Liver (tissue), 9 donors: Measurements from ENCODE around the gene MUTYH. TPM values are rescaled to one million over a fixed set of nuclear protein-coding genes. Genes with fewer than 3 reads are reported as not detected.

Source experiments
- DNase-seq: peaks from one replicate; pipeline ENCODE4 v3.0.0-alpha.2; 2017; ENCODE audit warnings: low spot score
- H3K27ac ChIP-seq, 2 donors: one replicate each; pipeline ENCODE4 v1.7.0; 2013; ENCODE audit warnings: inconsistent platforms in 2 of 2, low read length in 2 of 2, control low read depth in 1 of 2, low read depth in 1 of 2, mild to moderate bottlenecking in 1 of 2
- H3K27me3 ChIP-seq, 4 donors: one replicate each; pipeline versions ENCODE4 v1.6.1 to v1.7.0; 2013; ENCODE audit warnings: low read length in 3 of 4, inconsistent platforms in 1 of 4, mild to moderate bottlenecking in 1 of 4, moderate library complexity in 1 of 4; ENCODE audit not compliant: control insufficient read depth in 4 of 4, insufficient read depth in 4 of 4
- H3K36me3 ChIP-seq, 4 donors: one replicate each; pipeline versions ENCODE4 v1.6.1 to v1.7.0; 2013; ENCODE audit warnings: low read length in 3 of 4, mild to moderate bottlenecking in 3 of 4, low read depth in 1 of 4, moderate library complexity in 1 of 4; ENCODE audit not compliant: control insufficient read depth in 4 of 4, insufficient read depth in 3 of 4
- H3K4me1 ChIP-seq, 4 donors: one replicate each; pipeline versions ENCODE4 v1.6.1 to v1.7.0; 2013; ENCODE audit warnings: low read length in 3 of 4, mild to moderate bottlenecking in 3 of 4, moderate library complexity in 1 of 4; ENCODE audit not compliant: control insufficient read depth in 4 of 4, insufficient read depth in 4 of 4
- H3K4me3 ChIP-seq, 3 donors: one replicate each; pipeline versions ENCODE4 v1.6.1 to v1.7.0; 2013; ENCODE audit warnings: low read length in 3 of 3, control low read depth in 1 of 3, low read depth in 1 of 3, mild to moderate bottlenecking in 1 of 3
- H3K9ac ChIP-seq, 2 donors: one replicate each; pipeline ENCODE4 v1.7.0; 2013; ENCODE audit warnings: low read length in 2 of 2, mild to moderate bottlenecking in 2 of 2, moderate library complexity in 2 of 2, control low read depth in 1 of 2, low read depth in 1 of 2
- H3K9me3 ChIP-seq, 4 donors: one replicate each; pipeline versions ENCODE4 v1.6.1 to v1.7.0; 2013; ENCODE audit warnings: low read length in 3 of 4; ENCODE audit not compliant: control insufficient read depth in 4 of 4
- CTCF ChIP-seq: fragments of 150-350 bp; IDR thresholded peaks from 2 replicates; pipeline ENCODE4 v1.5.1; 2017; ENCODE audit warnings: improper control_type of control experiment, low read depth, low read length; ENCODE audit not compliant: missing input control
- EGR1 ChIP-seq, 2 donors: IDR thresholded peaks; 2 replicates each; pipeline ENCODE4 v1.6.1; 2016 to 2018; ENCODE audit warnings: antibody characterized with exemption in 2 of 2, low read depth in 2 of 2
- FOXA1 ChIP-seq: IDR thresholded peaks from 2 replicates; pipeline ENCODE4 v1.6.1; 2016; ENCODE audit warnings: antibody characterized with exemption
- FOXA2 ChIP-seq: IDR thresholded peaks from 2 replicates; pipeline ENCODE4 v1.6.1; 2016; ENCODE audit warnings: antibody characterized with exemption
- GABPA ChIP-seq, 2 donors: IDR thresholded peaks in 1 of 2; conservative IDR thresholded peaks in 1 of 2; 2 replicates each; pipeline ENCODE4 v1.6.1; 2016; ENCODE audit warnings: antibody characterized with exemption in 2 of 2, mild to moderate bottlenecking in 1 of 2, moderate library complexity in 1 of 2
- HNF4A ChIP-seq, 2 donors: conservative IDR thresholded peaks; 2 replicates each; pipeline ENCODE4 v1.6.1; 2016; ENCODE audit warnings: antibody characterized with exemption in 2 of 2, mild to moderate bottlenecking in 2 of 2
- HNF4G ChIP-seq: IDR thresholded peaks from 2 replicates; pipeline ENCODE4 v1.6.1; 2016; ENCODE audit warnings: antibody characterized with exemption
- JUND ChIP-seq, 2 donors: IDR thresholded peaks; 2 replicates each; pipeline ENCODE4 v1.6.1; 2016; ENCODE audit warnings: antibody characterized with exemption in 2 of 2
- NR2F2 ChIP-seq: IDR thresholded peaks from 2 replicates; pipeline ENCODE4 v1.6.1; 2016; ENCODE audit warnings: antibody characterized with exemption
- RAD21 ChIP-seq, 2 donors: IDR thresholded peaks; 2 replicates each; pipeline ENCODE4 v1.6.1; 2016; ENCODE audit warnings: antibody characterized with exemption in 2 of 2, mild to moderate bottlenecking in 2 of 2
- REST ChIP-seq: IDR thresholded peaks from 2 replicates; pipeline ENCODE4 v1.6.1; 2016; ENCODE audit warnings: antibody characterized with exemption, mild to moderate bottlenecking
- RXRA ChIP-seq, 2 donors: IDR thresholded peaks; 2 replicates each; pipeline ENCODE4 v1.6.1; 2017 to 2018; ENCODE audit warnings: antibody characterized with exemption in 2 of 2, mild to moderate bottlenecking in 1 of 2
- SP1 ChIP-seq: IDR thresholded peaks from 2 replicates; pipeline ENCODE4 v1.6.1; 2018; ENCODE audit warnings: antibody characterized with exemption, mild to moderate bottlenecking
- TAF1 ChIP-seq: conservative IDR thresholded peaks from 2 replicates; pipeline ENCODE4 v1.6.1; 2016; ENCODE audit warnings: antibody characterized with exemption, mild to moderate bottlenecking
- YY1 ChIP-seq: IDR thresholded peaks from 2 replicates; pipeline ENCODE4 v1.6.1; 2016; ENCODE audit warnings: antibody characterized with exemption, mild to moderate bottlenecking
- ZBTB33 ChIP-seq: IDR thresholded peaks from 2 replicates; pipeline ENCODE4 v1.6.1; 2016; ENCODE audit warnings: antibody characterized with exemption
- WGBS: extraction: QIAGEN DNeasy Blood & Tissue Kit; methylation state at CpG from one replicate; pipeline ENCODE4 v1.1.7; 2013; 5-methylcytosine and 5-hydroxymethylcytosine counted together
- polyA plus RNA-seq, 2 donors: library from polyadenylated mRNA; stranded (reverse) in 1 of 2; unstranded in 1 of 2; fragments of 200-250 nt in 1 of 2; fragments of >200 nt in 1 of 2; fragmentation: Nextera tagmentation in 1 of 2; extraction: Ambion mirVana in 1 of 2; gene quantifications; one replicate each; pipeline versions ENCODE4 v1.2.1 to v1.2.3, GENCODE V29; 2013 to 2015
- total RNA-seq, 2 donors: library from RNA; depleted of rRNA; stranded (reverse); fragments of >200 nt; gene quantifications; one replicate each; pipeline ENCODE4 v1.2.3, GENCODE V29; 2014
- TF ChIP-seq, protein P1 (sequence below): IDR thresholded peaks from 2 replicates; pipeline ENCODE4 v1.6.1; 2016; ENCODE audit warnings: antibody characterized with exemption
- TF ChIP-seq, protein P2 (sequence below): IDR thresholded peaks from 2 replicates; pipeline ENCODE4 v1.6.1; 2016; ENCODE audit warnings: antibody characterized with exemption
- donor health status: healthy.
- donor health status: healthy.
- donor health status: healthy.
- donor health status: healthy.
- donor health status: healthy.

Gene MUTYH
- total and polyA plus RNA-seq, 4 donors = 5.2 to 10.0 (median 8.2) TPM

- WGBS = 76% methylated on average over 2 of the region's 2 CpGs
Observed at GRCh38 chr1:45381243-45381642, 41.0 kb upstream of the MUTYH start.

More at GRCh38 chr1:45381243-45381642, 41.0 kb upstream of the MUTYH start:
- H3K9ac ChIP-seq = no peak overlapping the region
- no peaks in the 10 kb centered on the region for H3K27me3 ChIP-seq
- H3K4me1 ChIP-seq = peaks cover 0 to 2% (median under 1%) of the 10 kb centered on the region in 4 donors
- DNase-seq = no peak
- no peak overlapping the region for H3K4me3 ChIP-seq
- H3K36me3 ChIP-seq = no peaks in the 10 kb centered on the region
- H3K9me3 ChIP-seq = no peaks in the 10 kb centered on the region
- no peak overlapping the region for H3K27ac ChIP-seq
- TF ChIP-seq JUND (IDR thresholded peaks at IDR 0.05) = no peak
- no peak for TF ChIP-seq GABPA (IDR thresholded peaks at IDR 0.05 in 1 of 2, conservative IDR thresholded peaks at IDR 0.05 in 1 of 2)
- TF ChIP-seq TAF1 = no peak
- TF ChIP-seq YY1 = no peak
- no peak for TF ChIP-seq ZBTB33
- no peak for TF ChIP-seq RAD21 (IDR thresholded peaks at IDR 0.05)
- TF ChIP-seq, protein P1, sequence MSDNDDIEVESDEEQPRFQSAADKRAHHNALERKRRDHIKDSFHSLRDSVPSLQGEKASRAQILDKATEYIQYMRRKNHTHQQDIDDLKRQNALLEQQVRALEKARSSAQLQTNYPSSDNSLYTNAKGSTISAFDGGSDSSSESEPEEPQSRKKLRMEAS = no peak
- no peak for TF ChIP-seq NR2F2
- TF ChIP-seq RXRA (IDR thresholded peaks at IDR 0.05) = no peak
- no peak for TF ChIP-seq FOXA2
- no peak for TF ChIP-seq CTCF
- no peak for TF ChIP-seq REST
- TF ChIP-seq EGR1 (IDR thresholded peaks at IDR 0.05; ENCODE audit: low read depth in 2 of 2) = no peak
- no peak for TF ChIP-seq SP1
- TF ChIP-seq HNF4A (conservative IDR thresholded peaks at IDR 0.05) = no peak
- no peak for TF ChIP-seq HNF4G
- no peak for TF ChIP-seq FOXA1
- TF ChIP-seq, protein P2, sequence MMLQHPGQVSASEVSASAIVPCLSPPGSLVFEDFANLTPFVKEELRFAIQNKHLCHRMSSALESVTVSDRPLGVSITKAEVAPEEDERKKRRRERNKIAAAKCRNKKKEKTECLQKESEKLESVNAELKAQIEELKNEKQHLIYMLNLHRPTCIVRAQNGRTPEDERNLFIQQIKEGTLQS = no peak
